NCI-H2081 treated with DMSO at 0.1 percent for 48 hours (cell line): Measurements from ENCODE around the gene RRP1.

Experiments used
- DNase-seq: peaks from one replicate; lab custom pipeline; 2025; lab: John Stamatoyannopoulos, UW

The RRP1 gene

GRCh38 chr21:43775795-43776430 is 13.5 kb upstream of the RRP1 start, which contains the start of gene CSTB:
CSTB (minus strand) TSS chr21:43776308; CDS start chr21:43776269, 39 bp downstream.
- no peak for DNase-seq

GRCh38 chr21:43777953-43778352 is 11.4 kb upstream of the RRP1 start:
- no peak for DNase-seq

GRCh38 chr21:43778469-43779335 is 10.7 kb upstream of the RRP1 start:
- no peak for DNase-seq

- DNase-seq, result no peak
Observed at GRCh38 chr21:43779660-43780059, 9.7 kb upstream of the RRP1 start.

- no peak for DNase-seq
Observed at GRCh38 chr21:43781846-43782245, 7.5 kb upstream of the RRP1 start.

GRCh38 chr21:43782431-43783097 is 6.8 kb upstream of the RRP1 start:
- no peak for DNase-seq

GRCh38 chr21:43783098-43783700 is 6.2 kb upstream of the RRP1 start:
- no peak for DNase-seq

GRCh38 chr21:43785134-43785533 is 4.2 kb upstream of the RRP1 start:
- DNase-seq, result no peak

GRCh38 chr21:43786300-43786806 is 3.0 kb upstream of the RRP1 start:
- no peak for DNase-seq

GRCh38 chr21:43786807-43787440 is 2.5 kb upstream of the RRP1 start:
- no peak for DNase-seq

- DNase-seq, result no peak
Observed at GRCh38 chr21:43790010-43790524, 690 bp downstream of the RRP1 start.

- DNase-seq, result no peak
Observed at GRCh38 chr21:43792406-43792805, 3.0 kb downstream of the RRP1 start.

- DNase-seq, result no peak
Observed at GRCh38 chr21:43793243-43793642, 3.9 kb downstream of the RRP1 start.

- DNase-seq, result no peak
Observed at GRCh38 chr21:43794311-43794710, 4.9 kb downstream of the RRP1 start.

- no peak for DNase-seq
Observed at GRCh38 chr21:43794857-43795256, 5.5 kb downstream of the RRP1 start.

- no peak for DNase-seq
Observed at GRCh38 chr21:43797415-43797814, 8.0 kb downstream of the RRP1 start.

GRCh38 chr21:43797925-43798715 is 8.7 kb downstream of the RRP1 start:
- DNase-seq, result no peak

- no peak for DNase-seq
Observed at GRCh38 chr21:43799301-43799840, 10.0 kb downstream of the RRP1 start.

GRCh38 chr21:43800124-43800523 is 10.7 kb downstream of the RRP1 start:
- no peak for DNase-seq

GRCh38 chr21:43800566-43800965 is 11.2 kb downstream of the RRP1 start:
- DNase-seq, result no peak
